Measurements from ENCODE around the gene SMARCC2.

The SMARCC2 gene

DNA sequence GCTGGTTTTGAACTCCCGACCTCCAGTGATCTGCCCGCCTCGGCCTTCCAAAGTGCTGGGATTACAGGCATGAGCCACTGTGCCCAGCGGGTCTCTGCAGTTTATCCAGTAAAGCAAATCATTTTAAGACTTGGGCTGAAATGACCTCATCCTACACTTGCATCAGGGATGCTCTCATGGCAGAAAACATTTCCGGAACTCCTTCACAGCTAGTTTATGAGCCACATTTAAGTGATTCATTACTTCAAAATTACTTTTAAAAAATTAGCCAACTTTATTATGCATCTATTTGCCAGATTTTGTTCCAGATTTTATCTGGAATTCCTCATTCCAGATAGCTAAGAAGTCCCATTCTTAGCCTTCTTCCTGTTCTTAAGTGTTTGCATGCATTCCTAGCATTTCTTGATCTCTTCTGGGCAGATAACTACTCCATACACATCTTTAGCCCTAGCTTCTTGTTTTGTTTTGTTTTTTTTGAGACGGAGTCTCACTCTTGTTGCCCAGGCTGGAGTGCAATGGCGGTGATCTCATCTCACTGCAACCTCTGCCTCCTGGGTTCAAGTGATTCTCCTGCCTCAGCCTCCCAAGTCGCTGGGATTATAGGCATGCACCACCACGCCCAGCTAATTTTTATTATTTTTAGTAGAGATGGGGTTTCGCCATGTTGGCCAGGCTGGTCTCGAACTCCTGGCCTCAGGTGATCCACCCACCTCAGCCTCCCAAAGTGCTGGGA lies 7.7 kb upstream of the SMARCC2 start (continued):
- TF ChIP-seq ZEB2 (tag by site-specific recombination; IDR thresholded peaks at IDR 0.05) (peak; percentile 95), ZNF600 (tag by site-specific recombination; IDR thresholded peaks at IDR 0.05) (peak; percentile 83), ZNF558 (tag by site-specific recombination; IDR thresholded peaks at IDR 0.05) (peak; percentile 64; the same call in 1 of the 2 replicates), ZNF366 (tag by site-specific recombination; conservative IDR thresholded peaks at IDR 0.05) (peak; percentile 89), SP7 (tag by site-specific recombination; IDR thresholded peaks at IDR 0.05) (peak; percentile 69), IKZF3 (tag by site-specific recombination; IDR thresholded peaks at IDR 0.05) (peak; percentile 82), BCL11A (tag by site-specific recombination; IDR thresholded peaks at IDR 0.05; ENCODE audit: low read depth) (0 out of 2 replicates have a peak, but pooled peaks have one; percentile 23), ZBTB8A (tag by site-specific recombination; IDR thresholded peaks at IDR 0.05) (peak; percentile 61), ZIC2 (tag by site-specific recombination; IDR thresholded peaks at IDR 0.05) (peak; percentile 34; the same call in 1 of the 2 replicates), ZNF654 (tag by site-specific recombination; IDR thresholded peaks at IDR 0.05; ENCODE audit: low read depth) (peak; percentile 16; the same call in 1 of the 2 replicates), ZNF335 (tag by site-specific recombination; conservative IDR thresholded peaks at IDR 0.05) (peak; percentile 35; the same call in 1 of the 2 replicates), ZBTB17 (tag by site-specific recombination; IDR thresholded peaks at IDR 0.05) (peak; percentile 86), ZNF24 (tag by site-specific recombination; IDR thresholded peaks at IDR 0.05) (peak; percentile 94), ZNF2 (tag by site-specific recombination; IDR thresholded peaks at IDR 0.05) (peak; percentile 62; the same call in 1 of the 2 replicates), ZNF394 (tag by site-specific recombination; IDR thresholded peaks at IDR 0.05; ENCODE audit: borderline replicate concordance) (peak; percentile 50; the same call in 1 of the 2 replicates), KLF10 (tag by site-specific recombination; IDR thresholded peaks at IDR 0.05) (peak; percentile 38; the same call in 1 of the 2 replicates), ZNF146 (tag by site-specific recombination; IDR thresholded peaks at IDR 0.05) (0 out of 2 replicates have a peak, but pooled peaks have one; percentile 40), GFI1B (tag by site-specific recombination; IDR thresholded peaks at IDR 0.05) (peak; percentile 32; the same call in 1 of the 2 replicates)
- TF ChIP-seq, protein P1, sequence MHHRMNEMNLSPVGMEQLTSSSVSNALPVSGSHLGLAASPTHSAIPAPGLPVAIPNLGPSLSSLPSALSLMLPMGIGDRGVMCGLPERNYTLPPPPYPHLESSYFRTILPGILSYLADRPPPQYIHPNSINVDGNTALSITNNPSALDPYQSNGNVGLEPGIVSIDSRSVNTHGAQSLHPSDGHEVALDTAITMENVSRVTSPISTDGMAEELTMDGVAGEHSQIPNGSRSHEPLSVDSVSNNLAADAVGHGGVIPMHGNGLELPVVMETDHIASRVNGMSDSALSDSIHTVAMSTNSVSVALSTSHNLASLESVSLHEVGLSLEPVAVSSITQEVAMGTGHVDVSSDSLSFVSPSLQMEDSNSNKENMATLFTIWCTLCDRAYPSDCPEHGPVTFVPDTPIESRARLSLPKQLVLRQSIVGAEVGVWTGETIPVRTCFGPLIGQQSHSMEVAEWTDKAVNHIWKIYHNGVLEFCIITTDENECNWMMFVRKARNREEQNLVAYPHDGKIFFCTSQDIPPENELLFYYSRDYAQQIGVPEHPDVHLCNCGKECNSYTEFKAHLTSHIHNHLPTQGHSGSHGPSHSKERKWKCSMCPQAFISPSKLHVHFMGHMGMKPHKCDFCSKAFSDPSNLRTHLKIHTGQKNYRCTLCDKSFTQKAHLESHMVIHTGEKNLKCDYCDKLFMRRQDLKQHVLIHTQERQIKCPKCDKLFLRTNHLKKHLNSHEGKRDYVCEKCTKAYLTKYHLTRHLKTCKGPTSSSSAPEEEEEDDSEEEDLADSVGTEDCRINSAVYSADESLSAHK (tag by site-specific recombination; IDR thresholded peaks at IDR 0.05) = peak; percentile 33; the same call in 1 of the 2 replicates
- TF ChIP-seq, protein P2, sequence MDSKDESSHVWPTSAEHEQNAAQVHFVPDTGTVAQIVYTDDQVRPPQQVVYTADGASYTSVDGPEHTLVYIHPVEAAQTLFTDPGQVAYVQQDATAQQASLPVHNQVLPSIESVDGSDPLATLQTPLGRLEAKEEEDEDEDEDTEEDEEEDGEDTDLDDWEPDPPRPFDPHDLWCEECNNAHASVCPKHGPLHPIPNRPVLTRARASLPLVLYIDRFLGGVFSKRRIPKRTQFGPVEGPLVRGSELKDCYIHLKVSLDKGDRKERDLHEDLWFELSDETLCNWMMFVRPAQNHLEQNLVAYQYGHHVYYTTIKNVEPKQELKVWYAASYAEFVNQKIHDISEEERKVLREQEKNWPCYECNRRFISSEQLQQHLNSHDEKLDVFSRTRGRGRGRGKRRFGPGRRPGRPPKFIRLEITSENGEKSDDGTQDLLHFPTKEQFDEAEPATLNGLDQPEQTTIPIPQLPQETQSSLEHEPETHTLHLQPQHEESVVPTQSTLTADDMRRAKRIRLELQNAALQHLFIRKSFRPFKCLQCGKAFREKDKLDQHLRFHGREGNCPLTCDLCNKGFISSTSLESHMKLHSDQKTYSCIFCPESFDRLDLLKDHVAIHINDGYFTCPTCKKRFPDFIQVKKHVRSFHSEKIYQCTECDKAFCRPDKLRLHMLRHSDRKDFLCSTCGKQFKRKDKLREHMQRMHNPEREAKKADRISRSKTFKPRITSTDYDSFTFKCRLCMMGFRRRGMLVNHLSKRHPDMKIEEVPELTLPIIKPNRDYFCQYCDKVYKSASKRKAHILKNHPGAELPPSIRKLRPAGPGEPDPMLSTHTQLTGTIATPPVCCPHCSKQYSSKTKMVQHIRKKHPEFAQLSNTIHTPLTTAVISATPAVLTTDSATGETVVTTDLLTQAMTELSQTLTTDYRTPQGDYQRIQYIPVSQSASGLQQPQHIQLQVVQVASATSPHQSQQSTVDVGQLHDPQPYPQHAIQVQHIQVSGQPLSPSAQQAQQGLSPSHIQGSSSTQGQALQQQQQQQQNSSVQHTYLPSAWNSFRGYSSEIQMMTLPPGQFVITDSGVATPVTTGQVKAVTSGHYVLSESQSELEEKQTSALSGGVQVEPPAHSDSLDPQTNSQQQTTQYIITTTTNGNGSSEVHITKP (tag by site-specific recombination; IDR thresholded peaks at IDR 0.05) = peak; percentile 50; the same call in 1 of the 2 replicates
- TF ChIP-seq, protein P3, sequence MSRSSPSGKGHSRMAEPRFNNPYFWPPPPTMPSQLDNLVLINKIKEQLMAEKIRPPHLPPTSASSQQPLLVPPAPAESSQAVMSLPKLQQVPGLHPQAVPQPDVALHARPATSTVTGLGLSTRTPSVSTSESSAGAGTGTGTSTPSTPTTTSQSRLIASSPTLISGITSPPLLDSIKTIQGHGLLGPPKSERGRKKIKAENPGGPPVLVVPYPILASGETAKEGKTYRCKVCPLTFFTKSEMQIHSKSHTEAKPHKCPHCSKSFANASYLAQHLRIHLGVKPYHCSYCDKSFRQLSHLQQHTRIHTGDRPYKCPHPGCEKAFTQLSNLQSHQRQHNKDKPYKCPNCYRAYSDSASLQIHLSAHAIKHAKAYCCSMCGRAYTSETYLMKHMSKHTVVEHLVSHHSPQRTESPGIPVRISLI (tag by site-specific recombination; IDR thresholded peaks at IDR 0.05) = peak; percentile 87
- TF ChIP-seq, protein P4, sequence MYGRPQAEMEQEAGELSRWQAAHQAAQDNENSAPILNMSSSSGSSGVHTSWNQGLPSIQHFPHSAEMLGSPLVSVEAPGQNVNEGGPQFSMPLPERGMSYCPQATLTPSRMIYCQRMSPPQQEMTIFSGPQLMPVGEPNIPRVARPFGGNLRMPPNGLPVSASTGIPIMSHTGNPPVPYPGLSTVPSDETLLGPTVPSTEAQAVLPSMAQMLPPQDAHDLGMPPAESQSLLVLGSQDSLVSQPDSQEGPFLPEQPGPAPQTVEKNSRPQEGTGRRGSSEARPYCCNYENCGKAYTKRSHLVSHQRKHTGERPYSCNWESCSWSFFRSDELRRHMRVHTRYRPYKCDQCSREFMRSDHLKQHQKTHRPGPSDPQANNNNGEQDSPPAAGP (tag by site-specific recombination; IDR thresholded peaks at IDR 0.05) = peak; percentile 62; the same call in 1 of the 2 replicates
- TF ChIP-seq, protein P5, sequence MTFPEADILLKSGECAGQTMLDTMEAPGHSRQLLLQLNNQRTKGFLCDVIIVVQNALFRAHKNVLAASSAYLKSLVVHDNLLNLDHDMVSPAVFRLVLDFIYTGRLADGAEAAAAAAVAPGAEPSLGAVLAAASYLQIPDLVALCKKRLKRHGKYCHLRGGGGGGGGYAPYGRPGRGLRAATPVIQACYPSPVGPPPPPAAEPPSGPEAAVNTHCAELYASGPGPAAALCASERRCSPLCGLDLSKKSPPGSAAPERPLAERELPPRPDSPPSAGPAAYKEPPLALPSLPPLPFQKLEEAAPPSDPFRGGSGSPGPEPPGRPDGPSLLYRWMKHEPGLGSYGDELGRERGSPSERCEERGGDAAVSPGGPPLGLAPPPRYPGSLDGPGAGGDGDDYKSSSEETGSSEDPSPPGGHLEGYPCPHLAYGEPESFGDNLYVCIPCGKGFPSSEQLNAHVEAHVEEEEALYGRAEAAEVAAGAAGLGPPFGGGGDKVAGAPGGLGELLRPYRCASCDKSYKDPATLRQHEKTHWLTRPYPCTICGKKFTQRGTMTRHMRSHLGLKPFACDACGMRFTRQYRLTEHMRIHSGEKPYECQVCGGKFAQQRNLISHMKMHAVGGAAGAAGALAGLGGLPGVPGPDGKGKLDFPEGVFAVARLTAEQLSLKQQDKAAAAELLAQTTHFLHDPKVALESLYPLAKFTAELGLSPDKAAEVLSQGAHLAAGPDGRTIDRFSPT (tag by site-specific recombination; IDR thresholded peaks at IDR 0.05) = peak; percentile 91
- TF ChIP-seq, protein P6, sequence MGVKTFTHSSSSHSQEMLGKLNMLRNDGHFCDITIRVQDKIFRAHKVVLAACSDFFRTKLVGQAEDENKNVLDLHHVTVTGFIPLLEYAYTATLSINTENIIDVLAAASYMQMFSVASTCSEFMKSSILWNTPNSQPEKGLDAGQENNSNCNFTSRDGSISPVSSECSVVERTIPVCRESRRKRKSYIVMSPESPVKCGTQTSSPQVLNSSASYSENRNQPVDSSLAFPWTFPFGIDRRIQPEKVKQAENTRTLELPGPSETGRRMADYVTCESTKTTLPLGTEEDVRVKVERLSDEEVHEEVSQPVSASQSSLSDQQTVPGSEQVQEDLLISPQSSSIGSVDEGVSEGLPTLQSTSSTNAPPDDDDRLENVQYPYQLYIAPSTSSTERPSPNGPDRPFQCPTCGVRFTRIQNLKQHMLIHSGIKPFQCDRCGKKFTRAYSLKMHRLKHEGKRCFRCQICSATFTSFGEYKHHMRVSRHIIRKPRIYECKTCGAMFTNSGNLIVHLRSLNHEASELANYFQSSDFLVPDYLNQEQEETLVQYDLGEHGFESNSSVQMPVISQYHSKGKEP (tag by site-specific recombination; IDR thresholded peaks at IDR 0.05) = peak; percentile 58; the same call in 1 of the 2 replicates
- TF ChIP-seq, protein P7, sequence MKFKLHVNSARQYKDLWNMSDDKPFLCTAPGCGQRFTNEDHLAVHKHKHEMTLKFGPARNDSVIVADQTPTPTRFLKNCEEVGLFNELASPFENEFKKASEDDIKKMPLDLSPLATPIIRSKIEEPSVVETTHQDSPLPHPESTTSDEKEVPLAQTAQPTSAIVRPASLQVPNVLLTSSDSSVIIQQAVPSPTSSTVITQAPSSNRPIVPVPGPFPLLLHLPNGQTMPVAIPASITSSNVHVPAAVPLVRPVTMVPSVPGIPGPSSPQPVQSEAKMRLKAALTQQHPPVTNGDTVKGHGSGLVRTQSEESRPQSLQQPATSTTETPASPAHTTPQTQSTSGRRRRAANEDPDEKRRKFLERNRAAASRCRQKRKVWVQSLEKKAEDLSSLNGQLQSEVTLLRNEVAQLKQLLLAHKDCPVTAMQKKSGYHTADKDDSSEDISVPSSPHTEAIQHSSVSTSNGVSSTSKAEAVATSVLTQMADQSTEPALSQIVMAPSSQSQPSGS (tag by site-specific recombination; IDR thresholded peaks at IDR 0.05; ENCODE audit: low read depth) = peak; percentile 91

Data from HEK293 (cell line).